ENCODE measurements around the gene SPACA7. TPM values are rescaled to one million over a fixed set of nuclear protein-coding genes. Genes with fewer than 3 reads are reported as not detected.

Gene SPACA7
- total RNA-seq, 1 donor from 2014 or later = not detected

GRCh38 chr13:112443191-112443994 is 67.2 kb downstream of the SPACA7 start:
- ATAC-seq (ENCODE audit: poor library complexity) = peak; percentile 72
- intact Hi-C loops (cut with DNase I) = no loop called here
- DNase-seq = no peak

GRCh38 chr13:112443995-112444311 is 67.8 kb downstream of the SPACA7 start:
- intact Hi-C loops (cut with DNase I) = loop anchor here (2.0 kb wide), 1 partner anchor 969 kb away; no protein-coding TSS in a partner anchor

DNA sequence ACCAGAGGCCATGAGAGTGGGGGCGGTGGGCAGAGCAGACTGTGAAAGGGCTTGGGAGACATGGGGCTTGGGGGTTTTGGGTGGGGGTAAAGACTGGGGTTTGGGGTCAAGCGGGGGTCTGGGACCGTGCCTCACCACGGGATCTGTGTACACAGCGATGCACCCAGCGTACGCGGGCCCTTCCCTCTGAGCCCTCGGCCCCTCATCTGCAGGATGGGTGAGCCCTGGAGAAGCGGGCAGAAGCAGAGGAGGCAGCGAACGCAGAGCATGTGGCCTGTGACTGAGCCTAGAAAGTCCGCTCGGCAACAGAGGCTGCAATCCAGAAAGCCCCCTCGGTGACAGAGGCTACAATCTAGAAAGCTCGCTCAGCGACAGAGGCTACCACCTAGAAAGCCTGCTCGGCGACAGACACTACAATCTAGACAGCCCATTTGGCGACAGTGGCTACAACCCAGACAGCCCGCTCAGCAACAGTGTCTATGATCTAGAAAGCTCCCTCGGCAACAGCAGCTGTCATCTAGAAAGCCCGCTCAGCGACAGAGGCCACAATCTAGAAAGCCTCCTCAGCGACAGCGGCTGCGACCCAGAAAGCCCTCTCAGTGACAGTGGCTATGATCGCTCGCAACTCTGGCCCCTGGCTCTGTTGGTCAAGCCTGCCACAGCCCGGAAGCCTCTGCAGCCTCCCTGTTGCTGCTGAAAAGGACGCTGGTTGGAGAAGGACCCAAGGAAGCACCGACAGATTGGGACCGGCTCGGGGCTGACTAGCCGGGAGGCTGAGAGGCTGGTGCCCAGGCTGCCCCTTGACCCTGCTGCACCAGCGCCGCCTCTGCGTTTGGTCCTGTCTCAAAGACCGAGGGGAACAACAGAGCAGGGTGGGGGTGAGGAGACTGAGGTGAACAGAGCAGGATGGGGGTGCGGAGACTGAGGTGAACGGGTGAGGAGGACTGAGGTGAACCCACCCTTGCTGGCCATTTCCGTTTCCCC is 68.6 kb downstream of the SPACA7 start:
- intact Hi-C loops (cut with DNase I) = loop anchor here (2.0 kb wide), 1 partner anchor 970 kb away; no protein-coding TSS in a partner anchor
- ATAC-seq (ENCODE audit: poor library complexity) = no peak
- DNase-seq = no peak

More at GRCh38 chr13:112443995-112444311, 67.8 kb downstream of the SPACA7 start:
- DNase-seq (peak; percentile 69), ATAC-seq (ENCODE audit: poor library complexity) (peak; percentile 84)

DNA sequence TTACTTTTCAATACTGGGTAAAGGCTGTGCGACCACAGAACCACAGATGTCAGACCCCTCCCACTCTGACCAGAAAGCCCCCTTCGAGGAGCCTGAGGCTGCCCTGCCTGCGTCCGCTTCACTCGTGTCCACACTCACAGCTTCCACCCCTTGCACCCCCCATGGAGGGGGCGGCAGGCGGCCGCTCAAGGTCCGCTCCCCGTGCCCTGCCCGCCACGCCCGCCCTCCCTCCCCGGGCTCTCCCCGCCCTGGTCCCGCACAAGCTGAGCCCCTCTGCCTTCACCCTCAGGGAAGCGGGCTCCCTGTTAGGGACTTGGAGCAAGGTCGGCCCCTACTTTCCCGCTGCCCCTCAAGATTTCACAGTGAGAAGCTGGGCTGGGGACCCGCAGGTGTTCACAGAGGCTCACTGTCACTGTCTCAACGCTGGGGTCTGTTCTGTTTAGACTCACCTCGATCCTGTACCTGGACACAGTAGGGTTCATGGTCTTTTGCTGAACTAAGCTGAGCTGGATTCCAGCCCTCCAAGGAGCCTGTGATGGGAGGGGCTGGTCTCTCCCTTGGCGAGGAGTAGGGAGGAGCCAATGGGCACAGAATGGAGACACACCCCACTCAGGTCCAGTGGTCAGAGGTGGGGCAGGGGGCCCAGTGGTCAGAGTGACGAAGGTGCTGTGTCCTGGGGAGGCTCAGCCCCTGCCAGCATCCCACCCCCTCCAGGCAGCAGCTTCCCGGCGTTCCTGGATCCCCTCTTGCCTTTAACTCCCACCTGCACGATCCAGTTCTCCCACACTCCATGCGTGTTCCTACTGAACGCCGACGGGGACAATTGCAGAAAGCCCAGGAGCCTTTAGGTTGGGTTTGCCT is 69.5 kb downstream of the SPACA7 start:
- intact Hi-C loops (cut with DNase I) = loop anchor here (2.0 kb wide), 1 partner anchor 971 kb away; no protein-coding TSS in a partner anchor
- DNase-seq = no peak
- ATAC-seq (ENCODE audit: poor library complexity) = no peak

- DNase-seq = no peak
- no peak for ATAC-seq (ENCODE audit: poor library complexity)
- intact Hi-C loops (cut with DNase I) = no loop called here
These were observed 70.2 kb downstream of the SPACA7 start for GRCh38 chr13:112446347-112446861.

GRCh38 chr13:112446867-112447266 is 70.7 kb downstream of the SPACA7 start:
- intact Hi-C loops (cut with DNase I) = no loop called here

GRCh38 chr13:112447306-112447705 is 71.2 kb downstream of the SPACA7 start:
- intact Hi-C loops (cut with DNase I) = no loop called here
- no peak for ATAC-seq (ENCODE audit: poor library complexity)
- no peak for DNase-seq

More at GRCh38 chr13:112446867-112447266, 70.7 kb downstream of the SPACA7 start:
- no peak for DNase-seq
- ATAC-seq (ENCODE audit: poor library complexity) = no peak

- intact Hi-C loops (cut with DNase I) = no loop called here
- no peak for DNase-seq
These were observed 71.8 kb downstream of the SPACA7 start for GRCh38 chr13:112447761-112448603.

GRCh38 chr13:112448621-112449544 is 72.7 kb downstream of the SPACA7 start:
- no peak for DNase-seq
- intact Hi-C loops (cut with DNase I) = no loop called here
- no peak for ATAC-seq (ENCODE audit: poor library complexity)

More at GRCh38 chr13:112447761-112448603, 71.8 kb downstream of the SPACA7 start:
- ATAC-seq (ENCODE audit: poor library complexity) = no peak

- intact Hi-C loops (cut with DNase I) = no loop called here
- ATAC-seq (ENCODE audit: poor library complexity) = no peak
- DNase-seq = no peak
These were observed 73.4 kb downstream of the SPACA7 start for GRCh38 chr13:112449545-112449930.

DNA sequence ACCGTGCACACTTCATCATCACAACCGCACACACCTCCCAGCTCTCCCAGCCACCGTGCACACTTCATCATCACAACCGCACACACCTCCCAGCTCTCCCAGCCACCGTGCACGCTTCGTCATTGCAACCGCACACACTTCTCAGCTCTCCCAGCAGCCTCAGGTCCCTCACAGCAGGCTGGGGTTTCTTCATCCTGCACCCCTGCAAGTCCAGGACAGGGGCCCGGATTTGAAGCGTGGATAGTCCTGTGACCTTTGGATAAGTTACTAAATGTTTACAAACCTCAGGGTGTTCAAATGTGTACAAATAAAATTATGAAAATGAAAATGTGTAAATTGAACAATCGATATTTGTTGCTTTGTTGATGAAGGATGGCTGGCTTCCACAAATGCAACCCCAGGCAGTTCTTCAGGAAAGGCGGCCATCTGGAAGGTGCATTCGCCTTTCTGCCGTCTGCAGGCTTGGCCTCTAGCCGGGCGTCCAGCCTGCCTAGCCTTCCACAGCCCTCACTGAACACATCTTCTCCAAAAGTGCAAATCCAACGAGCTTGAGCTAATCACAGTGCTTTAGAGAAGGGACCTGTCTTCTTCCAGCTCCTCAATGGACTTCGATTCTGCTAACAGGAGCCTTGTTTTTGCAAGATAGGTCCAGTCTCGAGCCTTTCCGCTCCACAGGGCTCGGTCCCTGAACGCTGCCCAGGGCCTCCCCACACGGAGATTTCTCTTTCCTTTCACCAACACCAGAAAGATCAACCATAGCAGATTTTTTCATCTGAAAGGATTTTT is 74.2 kb downstream of the SPACA7 start:
- intact Hi-C loops (cut with DNase I) = no loop called here
- no peak for ATAC-seq (ENCODE audit: poor library complexity)

DNA sequence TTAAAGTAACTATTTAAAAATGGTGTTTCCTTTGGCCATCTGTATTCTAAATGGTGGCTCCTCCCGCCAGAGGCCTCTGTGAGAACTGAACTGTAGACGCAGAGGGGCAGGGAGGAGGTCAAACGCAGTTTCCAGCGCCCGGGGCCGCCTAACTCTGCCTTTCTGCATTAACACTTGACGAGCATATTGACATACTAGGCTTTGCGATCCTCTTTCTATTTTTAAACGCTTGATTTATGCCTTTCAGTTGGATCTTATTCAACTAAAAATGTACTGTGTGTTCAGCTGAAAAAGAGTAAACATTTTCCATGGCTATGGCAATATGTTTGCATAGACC is 74.7 kb downstream of the SPACA7 start:
- ATAC-seq (ENCODE audit: poor library complexity) (no peak), DNase-seq (no peak)
- intact Hi-C loops (cut with DNase I) = no loop called here

More for the DNA sequence above, 74.2 kb downstream of the SPACA7 start:
- DNase-seq = no peak

DNA sequence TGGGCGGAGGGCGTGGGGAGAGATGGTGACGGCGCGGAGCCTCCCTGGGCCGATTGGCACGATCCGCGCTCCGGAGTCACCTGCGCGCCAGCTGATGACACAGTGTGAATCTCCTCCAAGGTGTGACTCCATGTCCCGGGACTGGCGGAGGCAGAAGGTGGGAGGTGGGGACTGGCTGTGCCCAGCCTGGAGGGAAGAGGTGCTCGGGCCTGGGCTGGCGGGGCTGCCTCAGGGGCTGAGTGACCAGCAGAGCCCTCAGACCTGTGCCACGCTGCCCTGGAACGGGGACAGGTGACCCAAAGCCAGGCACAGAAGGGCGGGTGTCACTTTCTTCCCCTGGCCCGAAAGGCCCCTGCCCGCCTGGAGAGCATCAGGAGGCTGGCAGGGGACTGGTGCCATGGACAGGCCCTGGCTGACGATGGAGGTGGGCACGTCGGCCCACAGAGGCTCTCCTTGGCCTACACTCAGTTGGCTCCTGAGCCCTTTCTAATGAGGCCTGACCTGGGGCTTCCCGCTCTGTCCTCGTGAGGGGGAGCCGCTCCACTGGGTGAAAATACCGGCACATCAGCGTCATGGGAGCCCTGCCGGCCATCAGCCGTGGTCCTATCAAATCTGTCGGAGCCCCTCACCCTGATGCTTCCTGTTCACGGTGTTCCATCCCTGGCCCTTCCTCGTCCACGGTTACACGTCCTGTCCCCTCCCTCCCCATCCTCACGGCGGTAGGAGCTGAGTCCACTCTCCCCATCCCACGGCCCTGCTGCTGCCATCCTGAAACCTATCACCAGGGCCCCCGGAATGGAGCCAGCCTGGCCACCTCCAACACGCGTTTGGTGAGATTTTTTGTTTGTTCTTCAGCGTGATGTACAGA is 75.6 kb downstream of the SPACA7 start:
- ATAC-seq (ENCODE audit: poor library complexity) = no peak
- intact Hi-C loops (cut with DNase I) = no loop called here
- no peak for DNase-seq

DNA sequence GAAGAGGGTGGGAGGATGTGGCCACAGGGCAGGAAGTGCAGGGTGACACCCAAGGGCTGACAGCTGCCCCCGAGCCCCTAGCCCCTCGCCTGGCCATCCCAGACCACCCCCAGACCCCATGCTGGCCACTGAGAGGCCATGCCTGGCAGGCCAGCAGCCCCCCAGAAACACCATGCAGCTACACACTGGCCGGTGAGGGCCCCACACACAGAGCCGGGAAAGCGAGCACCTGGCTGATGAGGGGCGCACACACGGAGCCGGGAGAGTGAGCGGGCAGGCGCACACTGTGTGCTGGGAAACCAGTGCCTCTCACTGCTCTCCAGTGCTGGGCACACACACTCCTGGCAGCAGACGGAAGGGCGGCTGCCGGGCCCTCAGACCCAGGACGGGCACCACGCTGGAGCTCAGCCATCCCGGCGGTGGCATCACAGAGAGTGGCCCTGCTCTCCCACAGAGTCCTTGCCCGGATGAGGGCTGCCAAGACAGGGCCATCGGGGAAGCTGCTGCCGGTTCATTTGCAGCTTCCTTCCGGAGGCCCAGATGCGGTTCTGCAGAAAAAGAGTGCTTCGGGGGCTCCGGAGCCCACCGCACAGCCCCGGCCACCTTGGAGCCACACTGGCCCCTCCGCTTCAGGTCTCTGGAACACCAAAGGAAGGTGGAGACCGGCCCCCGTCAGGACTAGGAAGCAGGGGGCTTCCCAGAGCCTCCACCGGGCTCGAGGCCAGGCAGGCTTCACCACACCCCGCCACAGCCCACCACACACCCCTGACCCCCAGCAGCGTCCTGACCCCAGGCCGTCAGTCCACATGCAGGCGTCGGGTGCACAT is 76.4 kb downstream of the SPACA7 start:
- intact Hi-C loops (cut with DNase I) = no loop called here
- no peak for ATAC-seq (ENCODE audit: poor library complexity)
- no peak for DNase-seq

Data from Right ventricle myocardium superior (tissue), 1 donor.